Measurements from ENCODE around the gene RIN3.

The RIN3 gene

DNA sequence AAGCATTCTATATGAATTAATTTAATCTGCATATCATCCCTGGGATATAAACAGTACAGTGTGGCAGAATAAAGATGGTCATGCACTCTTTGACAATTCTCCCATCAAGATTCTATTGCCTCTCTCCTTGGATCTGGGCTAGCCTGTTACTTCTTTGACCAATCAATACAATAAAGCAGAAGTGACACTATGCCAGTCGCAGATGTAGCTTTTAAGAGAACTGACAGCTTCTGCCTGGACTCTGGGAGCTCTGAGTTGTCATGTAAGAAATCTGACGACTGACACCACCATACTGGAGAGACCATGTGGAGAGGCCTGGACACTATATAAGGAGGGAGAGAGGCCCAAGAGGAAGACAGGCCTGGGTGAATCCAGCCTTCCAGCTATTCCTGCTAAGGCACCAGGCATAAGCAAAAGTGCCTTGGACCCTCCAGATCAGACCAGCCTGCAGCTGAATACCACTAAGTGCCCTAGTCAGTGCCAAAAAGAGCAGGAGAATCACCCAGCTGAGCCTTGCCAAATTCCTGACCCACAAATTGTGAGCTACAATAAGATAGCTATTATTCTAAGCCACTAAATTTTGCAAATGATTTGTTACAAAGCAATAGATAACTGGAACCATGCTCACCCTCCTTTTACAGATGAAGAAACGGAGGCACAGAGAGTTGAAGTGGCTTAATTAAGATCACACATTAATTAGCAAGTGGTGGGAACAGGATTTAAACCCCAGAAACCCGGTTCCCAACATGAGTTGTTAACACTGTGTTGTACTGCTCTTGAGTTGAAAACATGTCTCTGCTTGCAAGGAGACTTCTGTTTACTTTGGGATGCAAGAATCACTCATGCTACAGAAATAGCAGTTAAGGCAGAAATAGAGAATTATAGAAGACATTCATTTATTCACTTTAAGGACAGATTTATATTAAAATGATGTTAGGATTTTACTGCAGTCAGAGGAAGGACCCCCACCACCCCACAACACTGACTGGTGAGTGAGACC, 84.6 kb downstream of the RIN3 start:
- DNase-seq, result no peak

DNA sequence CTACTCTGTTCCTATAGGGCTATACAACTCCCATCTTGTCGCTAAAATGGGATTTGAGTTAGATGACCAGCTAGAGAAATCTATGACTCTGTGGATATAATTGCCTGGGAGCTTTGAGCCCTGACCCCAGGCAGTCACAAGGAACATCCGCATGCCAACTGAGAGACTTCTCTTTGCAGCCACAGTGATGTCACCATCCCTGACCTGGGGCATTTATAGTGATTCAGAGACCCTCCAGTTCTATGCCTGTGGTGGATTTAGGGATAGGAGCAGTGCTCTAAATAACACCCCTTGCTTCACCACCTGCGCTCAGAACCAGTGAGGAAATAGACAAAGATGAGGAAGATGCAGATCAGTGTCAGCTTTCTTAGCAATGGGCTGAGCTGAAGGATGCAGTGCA, 86.2 kb downstream of the RIN3 start:
- no peak for DNase-seq

DNA sequence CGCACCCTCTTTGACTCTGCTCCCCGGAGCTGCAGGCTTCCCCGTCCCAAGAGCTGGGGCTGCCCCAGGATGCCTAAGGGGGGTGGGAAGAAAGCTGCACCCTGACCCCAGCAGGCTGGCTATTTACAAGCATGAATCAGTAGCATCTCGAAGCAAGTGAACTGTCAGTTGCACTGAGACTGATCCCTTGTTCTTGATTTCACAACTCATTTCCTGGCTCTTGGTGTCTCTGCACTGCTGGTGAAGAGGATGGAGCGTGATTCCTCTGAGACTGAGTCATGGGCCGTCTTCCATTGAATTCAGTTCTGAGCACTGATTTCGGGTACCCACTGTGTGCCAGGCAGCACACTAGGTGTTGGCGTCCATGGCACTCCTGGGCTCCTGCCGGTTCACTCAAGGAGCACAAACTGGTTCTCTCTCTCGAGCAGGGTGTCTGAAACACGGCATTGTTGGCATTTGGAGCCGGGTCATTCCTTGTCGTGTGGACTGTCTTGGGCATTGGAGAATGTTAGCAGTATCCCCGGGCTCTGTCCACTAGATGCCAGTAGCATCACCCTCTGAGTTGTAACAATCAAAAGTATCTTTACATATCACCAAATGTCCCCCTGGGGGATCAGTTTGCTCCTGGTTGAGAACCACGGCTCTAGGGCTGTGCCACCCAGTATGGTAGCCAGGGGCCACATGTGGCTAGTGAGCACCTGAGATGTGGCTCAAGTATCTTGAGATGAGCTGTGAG, 86.9 kb downstream of the RIN3 start:
- DNase-seq, result peak in 3 of 51 donors; percentile 17 to 48 (median 27)

DNA sequence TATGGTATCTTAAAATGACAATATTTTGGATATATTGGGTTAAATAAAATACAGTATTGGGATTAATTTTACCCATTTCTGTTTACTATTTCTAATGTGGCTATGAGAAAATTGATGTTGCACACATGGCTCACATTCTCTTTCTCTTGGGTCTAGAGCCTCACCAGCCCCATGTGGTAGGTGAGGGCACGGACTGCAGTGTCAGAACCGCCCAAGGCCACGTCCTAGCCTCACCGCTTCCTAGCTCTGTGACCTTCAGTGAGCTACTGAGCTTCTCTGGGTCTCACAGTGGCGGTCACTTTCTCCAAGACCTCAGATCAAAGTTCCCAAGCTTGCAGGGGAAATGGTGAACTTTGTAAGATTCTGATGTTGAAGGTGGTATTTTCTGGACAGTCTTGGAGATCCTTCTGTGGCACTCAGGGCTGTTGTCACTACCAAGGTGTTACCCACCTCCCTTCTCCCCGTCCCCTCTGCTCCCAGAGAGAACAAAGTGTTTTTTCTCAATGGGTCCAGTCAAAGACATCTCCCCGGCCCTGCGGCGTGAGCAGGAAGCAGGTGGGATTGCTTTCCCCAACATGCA, 87.6 kb downstream of the RIN3 start:
- no peak for DNase-seq

DNA sequence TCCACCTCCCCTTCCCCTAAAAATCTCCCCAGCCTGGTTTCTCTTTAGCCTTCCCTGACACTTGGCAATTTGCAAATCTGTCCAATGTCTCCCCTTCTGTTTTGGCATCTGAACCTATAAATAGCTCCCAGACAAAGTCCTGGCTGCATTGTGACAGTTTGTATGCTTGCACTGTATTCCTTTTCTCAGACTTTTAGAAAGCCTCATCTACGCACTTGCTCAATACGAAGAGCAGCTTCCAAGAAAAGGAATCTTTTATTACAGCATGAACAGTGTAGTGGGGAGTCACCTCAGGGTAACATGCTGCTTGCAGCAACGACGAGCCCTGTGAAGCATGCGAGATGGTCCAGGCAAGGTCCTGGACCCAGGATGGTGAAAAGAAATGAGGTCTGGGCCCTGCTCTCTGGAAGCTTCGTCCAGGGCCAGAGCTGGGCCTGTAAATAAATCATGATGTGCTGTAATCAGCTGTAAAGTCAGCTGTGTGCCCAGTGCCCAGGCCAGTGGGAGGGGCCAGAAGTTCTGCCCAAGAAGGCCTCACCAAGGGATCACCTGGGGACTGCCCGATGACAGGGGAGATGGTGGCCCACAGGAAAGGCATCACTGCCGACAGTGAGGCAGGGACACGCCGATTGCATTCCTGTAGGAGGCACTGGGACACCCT, 88.3 kb downstream of the RIN3 start:
- no peak for DNase-seq

DNA sequence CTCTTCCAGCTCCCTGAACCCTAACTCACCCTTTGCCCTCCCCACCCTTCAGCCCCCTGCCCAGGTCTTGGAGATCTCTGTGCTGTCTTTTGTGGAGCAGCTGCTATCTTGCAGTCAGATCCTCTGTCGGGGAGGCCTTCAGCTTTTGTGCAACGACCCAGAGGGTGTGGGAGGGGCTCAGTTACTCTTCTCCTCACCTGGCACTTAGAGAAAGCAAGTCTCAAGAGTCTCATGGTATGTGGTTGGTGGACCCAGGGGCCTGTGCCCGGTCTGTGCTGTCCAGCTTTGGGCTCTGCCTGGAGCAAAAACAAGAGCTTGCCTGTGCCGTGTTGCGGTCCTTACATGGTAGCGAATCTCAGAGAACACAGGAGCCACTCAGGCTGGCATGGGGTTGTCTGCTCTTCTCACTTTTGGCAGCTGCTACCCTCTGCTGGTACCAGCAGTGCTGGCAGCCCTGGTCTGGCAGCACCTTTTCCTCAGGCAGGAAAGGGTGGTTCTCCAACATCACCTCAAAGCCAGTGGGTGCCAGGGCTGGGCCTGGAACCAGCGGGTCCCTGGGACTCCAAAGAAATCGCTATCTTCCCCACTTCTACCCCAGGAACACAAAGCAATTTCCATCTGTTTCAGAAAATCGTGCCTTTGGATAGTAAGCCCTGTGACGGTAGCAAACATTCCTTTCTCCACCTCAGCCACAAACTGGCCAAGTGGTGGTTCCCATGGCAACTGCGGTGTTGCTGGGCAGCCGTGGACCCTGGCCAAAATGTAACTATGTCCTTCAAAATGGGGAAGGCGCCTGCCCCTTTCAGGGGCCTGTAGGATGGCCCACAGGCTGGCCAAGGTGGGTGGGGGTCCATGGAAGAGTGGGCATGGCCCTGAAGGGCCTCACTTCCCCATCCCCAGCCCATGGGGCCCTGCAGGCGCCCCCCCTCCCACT, 90.0 kb downstream of the RIN3 start:
- peak in 30 of 51 donors; percentile 6 to 64 (median 28) for DNase-seq

DNA sequence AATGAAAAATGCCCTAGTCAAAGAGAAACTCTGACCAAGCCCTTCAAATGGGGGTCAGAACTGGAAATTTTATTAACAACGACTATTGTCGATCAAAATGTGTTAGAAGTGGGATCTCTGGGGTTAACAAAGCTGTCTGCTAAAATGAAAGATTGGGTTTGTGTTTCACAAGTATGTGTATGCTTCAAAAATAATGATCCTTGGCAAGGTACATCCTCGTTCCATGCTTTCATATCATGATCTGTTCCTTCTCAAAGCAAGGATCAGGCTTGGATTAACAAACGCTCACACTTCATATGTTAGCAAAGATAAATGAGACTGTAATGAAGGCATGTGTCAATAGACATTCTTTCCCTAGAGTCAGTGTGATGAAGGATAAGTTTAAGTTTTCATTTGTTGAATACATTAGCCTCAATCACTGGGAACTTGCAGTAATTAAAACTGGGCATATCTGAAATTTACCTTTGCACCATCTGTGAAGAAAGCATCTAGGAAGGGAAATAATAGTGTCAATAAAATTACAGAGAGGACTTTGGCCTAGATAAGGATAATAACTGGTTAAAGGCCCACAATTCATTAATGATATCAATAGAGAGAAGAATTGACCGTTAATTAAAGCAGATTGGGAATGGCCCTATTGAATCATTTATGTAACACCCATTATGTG, 91.8 kb downstream of the RIN3 start:
- no peak for DNase-seq

DNA sequence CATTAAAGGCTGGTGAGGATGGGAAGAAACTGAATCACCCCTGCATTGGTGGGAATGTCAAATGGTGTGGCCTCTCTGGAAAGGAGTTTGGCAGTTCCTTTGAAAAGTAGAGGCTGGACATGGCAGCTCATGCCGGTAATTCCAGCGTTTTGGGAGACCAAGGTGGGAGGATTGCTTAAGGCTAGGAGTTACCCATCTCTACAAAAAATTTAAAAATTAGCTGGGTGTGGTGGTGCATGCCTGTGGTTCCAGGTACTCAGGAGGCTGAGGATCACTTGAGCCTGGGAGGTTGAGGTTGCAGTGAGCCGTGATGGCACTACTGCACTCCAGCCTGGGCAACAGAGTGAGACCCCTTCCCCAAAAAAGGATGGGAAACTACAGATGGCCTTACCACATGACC, 93.7 kb downstream of the RIN3 start:
- no peak for DNase-seq

DNA sequence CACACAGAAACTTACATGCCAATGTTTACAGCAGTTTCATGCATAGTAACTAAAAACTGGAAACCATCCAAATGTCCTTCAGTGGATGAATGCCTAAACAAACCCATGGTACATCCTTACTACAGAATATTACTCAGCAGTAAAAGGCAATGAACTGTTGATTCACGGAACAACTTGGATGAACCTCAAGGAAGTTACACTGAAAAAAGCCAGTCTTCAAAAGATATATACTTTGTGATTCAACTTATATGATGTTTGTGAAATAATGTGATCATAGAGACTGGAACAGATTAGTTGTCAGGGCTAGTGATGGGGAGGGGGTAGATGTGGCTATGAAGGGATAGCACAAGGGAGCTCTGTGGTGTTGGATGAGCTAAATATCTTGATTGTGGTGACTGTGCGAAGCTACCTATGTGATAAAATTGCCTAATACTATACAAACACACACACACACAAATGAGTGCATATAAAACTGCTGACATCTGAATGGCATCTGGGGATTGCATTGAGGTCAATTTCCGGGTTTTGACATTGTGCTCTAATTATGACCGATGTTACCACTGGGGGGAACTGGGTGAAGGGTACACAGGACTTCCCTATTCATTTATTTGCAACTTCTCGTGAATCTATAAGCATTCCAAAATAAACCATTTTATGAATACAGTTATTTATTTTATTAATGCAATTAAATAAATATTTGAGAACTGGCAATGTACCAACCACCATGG, 94.3 kb downstream of the RIN3 start:
- DNase-seq, result no peak

DNA sequence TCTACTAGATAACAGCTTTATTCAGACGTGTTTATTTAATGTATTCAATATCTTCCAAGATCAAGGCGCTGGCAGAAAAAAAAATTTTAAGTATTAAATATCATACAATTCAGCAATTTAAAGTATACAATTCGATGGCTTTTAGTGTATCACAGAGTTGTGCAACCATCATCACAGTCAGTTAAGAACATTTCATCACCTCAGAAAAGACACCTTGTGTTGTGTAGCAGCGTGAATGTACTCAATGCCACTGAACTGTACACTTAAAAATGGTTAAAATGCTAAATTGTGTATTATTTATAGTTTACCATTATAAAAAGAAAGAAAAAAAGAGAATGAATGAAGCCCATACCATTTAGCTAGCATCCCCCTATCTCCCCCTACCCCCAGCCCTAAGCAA, 96.4 kb downstream of the RIN3 start:
- no peak for DNase-seq

DNA sequence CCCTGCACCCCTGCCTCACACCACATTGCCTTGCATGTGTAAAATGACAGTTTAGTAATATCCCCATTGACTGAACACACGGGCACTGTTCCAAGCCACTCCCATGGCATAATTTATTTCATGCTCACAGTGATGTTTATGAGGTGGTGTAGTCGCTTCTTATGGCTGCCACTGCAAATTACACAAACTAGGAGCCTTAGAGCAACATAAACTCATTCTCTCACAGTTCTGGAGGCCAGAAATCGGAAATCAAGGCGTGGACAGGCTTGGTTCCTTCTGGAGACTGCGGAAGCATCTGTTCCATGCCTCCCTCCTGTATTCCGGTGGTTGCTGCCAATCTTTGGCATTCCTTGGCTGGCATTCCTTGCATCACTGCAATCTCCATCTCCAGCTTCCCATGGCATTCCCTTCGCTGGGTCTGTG, 97.3 kb downstream of the RIN3 start:
- DNase-seq, result no peak

DNA sequence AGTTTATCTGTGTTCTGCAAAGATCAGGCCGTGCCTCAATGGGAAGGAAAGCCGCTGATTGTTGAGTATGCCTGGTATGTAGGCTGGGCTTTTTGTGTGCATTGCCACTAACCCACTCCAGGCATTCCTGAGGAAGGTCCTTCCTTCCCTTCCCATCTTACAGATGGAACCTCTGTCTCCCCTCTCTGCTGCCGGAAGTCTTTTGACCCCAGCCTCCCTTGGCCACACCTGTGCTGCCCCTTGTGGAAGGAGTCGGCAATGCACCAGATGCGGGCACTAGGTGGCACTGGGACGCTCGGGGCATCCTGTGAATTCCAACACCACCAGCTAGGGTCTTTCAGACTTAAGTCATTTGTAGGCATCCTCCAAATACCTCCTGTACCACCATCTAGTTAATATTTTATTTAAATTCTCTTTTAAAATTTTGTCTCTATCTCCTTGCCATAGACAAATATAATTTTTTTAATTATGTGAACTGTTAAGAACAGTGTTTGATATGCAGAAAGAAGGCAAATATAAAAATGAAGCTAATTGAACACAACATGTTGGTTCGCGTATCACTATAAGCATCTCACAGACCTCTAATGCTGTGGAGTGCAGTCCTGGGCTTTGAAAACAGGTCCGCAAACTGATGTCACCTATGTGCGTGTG, 99.6 kb downstream of the RIN3 start:
- peak in 6 of 51 donors; percentile 3 to 26 (median 7) for DNase-seq

DNA sequence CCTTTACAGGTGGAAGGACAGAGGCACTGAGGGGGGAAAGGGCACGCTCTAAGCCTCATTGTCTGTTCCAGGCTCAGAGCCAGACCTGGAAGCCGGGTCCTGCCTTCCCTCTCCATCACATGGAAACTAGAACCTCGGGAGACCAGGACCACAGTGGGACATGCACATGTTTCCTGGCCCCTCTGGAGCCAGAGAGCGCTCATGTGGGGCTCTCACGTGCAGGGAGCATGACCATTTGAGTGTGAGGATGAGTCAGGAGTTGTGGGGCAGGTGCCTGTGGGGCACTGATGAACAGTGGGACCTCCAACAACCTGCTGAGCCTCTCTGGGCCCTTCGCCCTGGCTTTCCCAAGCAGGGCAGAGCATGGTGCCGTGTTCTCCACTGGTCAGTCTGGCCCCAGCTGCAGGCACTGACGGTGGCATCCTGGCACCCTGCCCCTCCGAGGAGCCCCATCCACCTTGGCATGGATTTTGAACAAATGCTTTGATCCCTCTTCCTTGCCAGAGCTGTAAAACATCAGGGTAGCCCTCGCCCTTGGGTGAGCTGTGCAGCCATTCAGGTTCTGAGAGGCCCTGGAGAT, 100.2 kb downstream of the RIN3 start:
- DNase-seq, result no peak

DNA sequence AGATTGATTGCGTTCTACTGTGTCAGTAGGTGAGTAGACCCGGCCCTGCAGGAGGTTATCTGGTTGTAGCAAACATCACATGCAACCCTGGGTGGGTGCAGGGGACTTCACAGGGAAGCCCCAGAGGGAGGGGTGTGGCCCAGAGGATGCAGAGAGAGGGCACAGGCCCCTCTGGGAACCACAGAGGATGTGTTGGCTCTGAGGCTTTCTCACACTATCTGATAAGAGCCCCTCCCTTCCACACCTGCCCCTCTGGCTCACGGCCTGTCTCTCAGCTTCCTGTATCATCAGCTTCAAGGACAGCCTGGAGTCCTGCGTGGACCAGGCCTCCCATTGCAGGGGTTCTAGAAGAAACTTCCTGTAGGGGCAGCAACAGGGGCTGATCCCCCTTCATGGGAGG, 101.9 kb downstream of the RIN3 start:
- DNase-seq, result no peak

DNA sequence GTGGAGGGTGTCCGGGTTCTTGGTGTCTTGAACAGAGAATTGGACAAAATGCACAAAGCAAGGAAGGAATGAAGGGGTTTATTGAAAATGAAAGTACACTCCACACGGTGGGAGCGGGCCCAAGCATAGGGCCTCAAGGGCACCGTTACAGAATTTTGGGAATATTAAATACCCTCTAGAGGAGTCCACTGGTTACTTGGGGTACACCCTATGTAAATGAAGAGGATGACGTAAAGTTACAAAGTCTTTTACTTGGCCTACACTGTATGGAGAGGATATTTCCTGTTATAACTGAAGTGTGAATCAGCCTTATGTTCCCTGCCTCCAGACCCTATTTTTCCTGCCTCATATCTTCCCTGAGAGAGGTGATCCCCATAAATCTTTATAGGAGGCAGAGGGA, 102.6 kb downstream of the RIN3 start:
- DNase-seq, result no peak

DNA sequence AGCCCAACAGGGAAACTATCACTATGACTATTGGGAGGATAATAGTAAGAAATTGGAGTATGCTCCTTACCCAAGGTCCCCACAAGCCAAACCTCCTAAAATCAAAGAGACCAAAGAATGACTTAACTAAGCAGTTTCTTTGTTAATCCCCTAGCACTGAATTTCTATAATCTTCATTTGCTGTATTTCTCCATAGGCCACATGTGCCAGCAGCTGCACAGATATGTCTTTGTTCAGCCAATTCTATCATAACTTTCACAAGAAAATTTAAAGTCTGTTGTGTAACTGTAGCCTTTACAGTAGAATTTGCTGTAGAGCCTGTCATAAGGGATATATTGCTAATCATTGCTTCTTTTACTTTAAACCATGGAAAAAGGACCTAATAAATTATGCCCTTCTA, 104.0 kb downstream of the RIN3 start:
- DNase-seq, result no peak

DNA sequence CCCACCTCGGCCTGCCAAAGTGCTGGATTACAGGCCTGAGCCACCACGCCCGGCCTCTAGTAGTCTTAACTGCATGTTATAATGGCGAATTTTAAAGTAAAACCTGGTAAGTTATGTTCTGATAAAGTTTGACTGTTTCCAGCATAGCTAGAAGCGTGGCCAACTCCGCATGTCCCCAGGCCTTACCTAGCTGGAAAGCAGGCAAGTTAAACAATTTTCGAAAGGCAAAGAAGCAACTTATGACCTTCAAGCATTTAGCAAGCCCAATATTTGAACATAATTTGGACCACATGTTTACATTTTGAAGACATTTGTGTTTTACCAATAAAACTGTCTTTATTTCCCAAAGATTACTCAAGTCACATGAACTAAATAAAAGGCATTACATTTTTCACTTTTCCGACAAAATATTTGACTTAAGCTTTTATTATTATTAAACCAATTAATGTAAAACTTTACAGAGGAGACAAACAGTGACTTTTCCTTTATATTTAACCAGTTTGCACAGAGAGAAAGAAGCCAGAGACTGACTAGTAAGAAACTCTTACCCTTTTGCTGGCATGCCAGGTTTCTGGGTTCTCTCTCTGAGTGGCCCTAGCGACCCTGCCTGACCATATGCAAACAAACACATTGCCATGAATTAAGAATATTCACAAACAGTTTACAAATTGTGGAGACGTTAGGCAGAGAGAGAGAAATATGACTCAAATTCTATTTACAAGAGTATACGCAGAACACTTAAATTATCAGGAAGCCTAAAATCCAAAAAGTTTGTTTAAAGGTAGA, 106.3 kb downstream of the RIN3 start:
- DNase-seq, result no peak

All from hypothalamus (tissue), 51 donors.